Endothelial cell of umbilical vein (primary cell): ENCODE data around the gene BCOR. TPM values are rescaled to one million over a fixed set of nuclear protein-coding genes. Genes with fewer than 3 reads are reported as not detected.

Experiments used
- BruUV-seq: library from RNA; stranded (reverse); fragments of 400-500 nt; replicated peaks from 2 replicates; lab custom pipeline; 2021; lab: Mats Ljungman, UMichigan
- CTCF ChIA-PET: fragments of 300-600, 350-600 bp; sonication (Branson Sonifier 250); formaldehyde crosslinking; loops from one replicate; lab custom pipeline; 2021; ENCODE audit warnings: antibody characterized with exemption, inconsistent platforms; lab: Charles Lee
- POLR2A ChIA-PET: fragments of 300-600, 350-600 bp; sonication (Branson Sonifier 250); formaldehyde crosslinking; loops from one replicate; lab custom pipeline; 2021; ENCODE audit warnings: antibody characterized with exemption, inconsistent platforms; lab: Charles Lee
- DNase-seq: peaks from one replicate; pipeline ENCODE4 v3.0.0-alpha.2; 2011; ENCODE audit warnings: low read depth, low spot score
- FAIRE-seq: peaks from 2 replicates; lab custom pipeline; 2011; peaks lifted over from hg19 to GRCh38; lab: Jason Lieb, UNC
- H2AFZ ChIP-seq: 2 replicates; pipeline ENCODE4 v1.6.0; 2012; ENCODE audit warnings: low read depth, low read length, control low read depth, inconsistent platforms
- H3K27ac ChIP-seq: 2 replicates; pipeline ENCODE4 v1.5.1; 2011; ENCODE audit warnings: low read depth, mild to moderate bottlenecking, control low read depth, low read length, moderate library complexity; ENCODE audit not compliant: insufficient read depth
- H3K27me3 ChIP-seq, 2 experiments: 2 replicates each; pipeline versions ENCODE4 v1.6.0 to v1.6.1; 2011; ENCODE audit warnings: low read length in 2 of 2, mixed read lengths in 1 of 2; ENCODE audit not compliant: control insufficient read depth in 2 of 2, insufficient read depth in 2 of 2
- H3K36me3 ChIP-seq, 2 experiments: 2 replicates in 1 of 2; 3 replicates in 1 of 2; pipeline ENCODE4 v1.5.1; 2011; ENCODE audit warnings: low read length in 2 of 2, mild to moderate bottlenecking in 1 of 2, moderate library complexity in 1 of 2; ENCODE audit not compliant: control insufficient read depth in 2 of 2, insufficient read depth in 2 of 2; ENCODE audit errors: extremely low read depth in 1 of 2
- H3K4me1 ChIP-seq: 3 replicates; pipeline ENCODE4 v1.5.1; 2011; ENCODE audit warnings: mild to moderate bottlenecking, low read length; ENCODE audit not compliant: control insufficient read depth, insufficient read depth; ENCODE audit errors: extremely low read depth
- H3K4me2 ChIP-seq: 2 replicates; pipeline ENCODE4 v1.6.1; 2011; ENCODE audit warnings: low read length, control low read depth, mixed read lengths; ENCODE audit not compliant: insufficient read depth
- H3K4me3 ChIP-seq, 3 experiments: fragments of 200-600 bp in 1 of 3; sonication (generic), shearing (Covaris generic) in 1 of 3; replicated peaks in 1 of 3; 2 replicates each; pipeline ENCODE4 v1.5.1; 2011 to 2016; ENCODE audit warnings: control low read depth in 3 of 3, low read length in 3 of 3, mild to moderate bottlenecking in 2 of 3, inconsistent platforms in 1 of 3, low read depth in 1 of 3, moderate library complexity in 1 of 3; ENCODE audit not compliant: insufficient read depth in 1 of 3
- H3K79me2 ChIP-seq: 2 replicates; pipeline ENCODE4 v1.6.0; 2012; ENCODE audit warnings: low read length, inconsistent platforms; ENCODE audit not compliant: control insufficient read depth, insufficient read depth
- H3K9ac ChIP-seq: replicated peaks from 2 replicates; pipeline ENCODE3; 2011; ENCODE audit warnings: low read length, control low read depth; ENCODE audit not compliant: insufficient read depth; ENCODE audit errors: extremely low read depth
- H3K9me1 ChIP-seq: replicated peaks from 3 replicates; pipeline ENCODE4 v1.6.0; 2011; ENCODE audit warnings: mild to moderate bottlenecking, low read length; ENCODE audit not compliant: control insufficient read depth, insufficient read depth; ENCODE audit errors: extremely low read depth
- H3K9me3 ChIP-seq: replicated peaks from 2 replicates; pipeline ENCODE4 v1.5.1; 2012; ENCODE audit warnings: low read length, inconsistent platforms; ENCODE audit not compliant: control insufficient read depth, insufficient read depth
- H4K20me1 ChIP-seq: replicated peaks from 2 replicates; pipeline ENCODE3; 2011; ENCODE audit warnings: mild to moderate bottlenecking, low read length; ENCODE audit not compliant: control insufficient read depth, insufficient read depth; ENCODE audit errors: extremely low read depth
- CTCF ChIP-seq, 2 donors: IDR thresholded peaks; 1 replicate in 1 of 2; 2 replicates in 1 of 2; pipeline ENCODE4 v1.5.1; 2011; ENCODE audit warnings: low read length in 2 of 2, mild to moderate bottlenecking in 2 of 2, moderate library complexity in 2 of 2, control low read depth in 1 of 2, inconsistent platforms in 1 of 2, low read depth in 1 of 2; ENCODE audit not compliant: insufficient read depth in 1 of 2; ENCODE audit errors: extremely low read depth in 1 of 2
- EZH2 ChIP-seq: IDR thresholded peaks from 2 replicates; pipeline ENCODE4 v1.6.1; 2012; ENCODE audit warnings: borderline replicate concordance, low read depth, mild to moderate bottlenecking, moderate library complexity, low read length, inconsistent platforms; ENCODE audit not compliant: severe bottlenecking
- FOS ChIP-seq: IDR thresholded peaks from 2 replicates; pipeline ENCODE4 v1.6.1; 2011; ENCODE audit warnings: mild to moderate bottlenecking, low read length, moderate library complexity, borderline replicate concordance; ENCODE audit not compliant: insufficient read depth
- GATA2 ChIP-seq: IDR thresholded peaks from 2 replicates; pipeline ENCODE4 v1.7.0; 2011; ENCODE audit warnings: low read depth, mild to moderate bottlenecking, moderate library complexity, mixed read lengths, low read length; ENCODE audit not compliant: insufficient read length, insufficient read depth
- JUN ChIP-seq: IDR thresholded peaks from 2 replicates; pipeline ENCODE4 v1.6.1; 2011; ENCODE audit warnings: borderline replicate concordance, low read depth; ENCODE audit not compliant: insufficient read length, insufficient read depth
- MAX ChIP-seq: IDR thresholded peaks from 2 replicates; pipeline ENCODE4 v1.6.1; 2011; ENCODE audit not compliant: insufficient read depth, insufficient read length
- MYC ChIP-seq: IDR thresholded peaks from one replicate; pipeline ENCODE4 v1.6.1; 2011; ENCODE audit warnings: mild to moderate bottlenecking, low read depth, low read length
- POLR2A ChIP-seq: IDR thresholded peaks from 2 replicates; pipeline ENCODE4 v1.6.1; 2012; ENCODE audit warnings: low read depth, mild to moderate bottlenecking, control low read depth, low read length
- POLR2AphosphoS5 ChIP-seq: IDR thresholded peaks from 2 replicates; pipeline ENCODE4 v1.6.1; 2012; ENCODE audit warnings: low read depth, mild to moderate bottlenecking, control low read depth, low read length, moderate library complexity; ENCODE audit not compliant: insufficient read depth
- dilution Hi-C: fragments of 300-500 bp; cut with MboI; formaldehyde crosslinking; loops from one replicate; pipeline ENCODE4 v1.15.0; 2019; ENCODE audit warnings: low sequenced_read_pairs; ENCODE audit not compliant: extremely low pct_ligation_motif_present
- intact Hi-C: fragments of 100-400 bp; cut with micrococcal nuclease; formaldehyde crosslinking; loops from one replicate; pipeline ENCODE4 v1.10.0; 2022
- polyA plus RNA-seq, 4 experiments: library from polyadenylated mRNA; depleted of rRNA in 3 of 4; stranded (reverse) in 3 of 4; unstranded in 1 of 4; fragments of >200 nt; gene quantifications; 2 replicates each; pipeline versions ENCODE4 v1.2.1 to v1.2.3, GENCODE V29; 2011 to 2012; ENCODE audit warnings: missing spikeins in 1 of 4
- total RNA-seq: library from RNA; stranded (reverse); gene quantifications from 2 replicates; pipeline ENCODE4 v1.2.3, GENCODE V29; 2021

Gene BCOR
- total and polyA plus RNA-seq, 2 donors (not counting 3 experiments of a cell fraction or from before 2014, with no cell fraction given), result 10.1 to 24.2 TPM

- no TSS peak for BruUV-seq
- FAIRE-seq (no peak), DNase-seq (no peak)
- dilution Hi-C loops, result no loop called here
- peaks cover 7 to 25% of the 10 kb centered on the region in 2 experiments for H3K36me3 ChIP-seq
- ChIA-PET CTCF (no interaction called here), POLR2A (no interaction called here)
- peaks cover 6% of the 10 kb centered on the region for H3K4me1 ChIP-seq
- no peaks in the 10 kb centered on the region for H3K27me3 ChIP-seq
- H3K9me1 ChIP-seq, result no peaks in the 10 kb centered on the region
- TF ChIP-seq POLR2A (no peak), MAX (no peak), CTCF (IDR thresholded peaks at IDR 0.05; ENCODE audit: extremely low read depth in 1 of 2, insufficient read depth in 1 of 2, low read depth in 1 of 2, low read length in 2 of 2) (no peak), POLR2AphosphoS5 (no peak), MYC (no peak), FOS (no peak), GATA2 (no peak), EZH2 (no peak), JUN (no peak)
- H4K20me1 ChIP-seq, result no peaks in the 10 kb centered on the region
- H3K27ac ChIP-seq, result no peak overlapping the region
- H3K9ac ChIP-seq, result no peak overlapping the region
- H3K4me3 ChIP-seq, result no peak overlapping the region
- no peak overlapping the region for H2AFZ ChIP-seq
- intact Hi-C loops, result no loop called here
- H3K4me2 ChIP-seq, result no peak overlapping the region
- no peaks in the 10 kb centered on the region for H3K79me2 ChIP-seq
- H3K9me3 ChIP-seq, result no peaks in the 10 kb centered on the region
Measured at GRCh38 chrX:40060356-40060845, 37.4 kb downstream of the BCOR start.
